Activated naive CD8-positive, alpha-beta T cell (primary cell): ENCODE results near the gene SLC35G6.
A peak's percentile ranks its signal among the peaks of the same experiment; 100 is the strongest.
"Not testable (repeated sequence)": the region's sequence is repeated elsewhere in the genome, so short reads cannot be mapped to it uniquely, and the experiment has no call there.

Experiments used
- H3K27ac Mint-ChIP-seq: one replicate; pipeline ENCODE4 v1.8.0; 2021; ENCODE audit warnings: mixed read lengths
- H3K27me3 Mint-ChIP-seq: one replicate; pipeline ENCODE4 v1.8.0; 2021; ENCODE audit warnings: mixed read lengths
- H3K36me3 Mint-ChIP-seq: one replicate; pipeline ENCODE4 v1.8.0; 2021; ENCODE audit warnings: mixed read lengths
- H3K4me1 Mint-ChIP-seq: one replicate; pipeline ENCODE4 v1.8.0; 2021; ENCODE audit warnings: low read depth, mixed read lengths
- H3K4me3 Mint-ChIP-seq: one replicate; pipeline ENCODE4 v1.8.0; 2021; ENCODE audit warnings: mild to moderate bottlenecking, mixed read lengths
- H3K9me3 Mint-ChIP-seq: one replicate; pipeline ENCODE4 v1.8.0; 2021; ENCODE audit warnings: low read depth, mixed read lengths

The SLC35G6 gene

DNA sequence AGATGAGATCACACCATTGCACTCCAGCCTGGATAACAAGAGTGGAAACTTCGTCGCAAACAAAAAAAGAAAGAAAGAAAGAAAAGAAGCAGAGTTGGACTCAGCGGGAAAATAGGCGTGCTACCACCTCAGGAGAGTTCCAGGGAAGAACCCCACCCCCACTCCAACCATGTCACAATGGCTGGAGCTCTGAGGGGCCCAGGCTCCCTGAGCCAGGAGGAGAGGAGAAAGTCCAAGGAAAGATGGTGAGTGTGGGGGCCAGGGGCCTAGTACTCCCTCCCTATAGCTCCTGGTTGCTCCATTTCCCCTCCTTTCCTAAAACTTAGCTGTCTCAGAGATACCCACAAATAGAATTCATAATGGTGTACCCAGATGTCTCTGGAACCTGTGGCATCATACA, at the start of gene SLC35G6:
TSS of gene SLC35G6 (plus strand) at position 172 of the 400 bp plus-strand sequence. CDS start at position 243, 71 bp downstream.
- H3K27ac Mint-ChIP-seq: peak within 1 kb of the TSS; percentile 94
- peaks cover 66% of the 10 kb centered on the region for H3K4me1 Mint-ChIP-seq

DNA sequence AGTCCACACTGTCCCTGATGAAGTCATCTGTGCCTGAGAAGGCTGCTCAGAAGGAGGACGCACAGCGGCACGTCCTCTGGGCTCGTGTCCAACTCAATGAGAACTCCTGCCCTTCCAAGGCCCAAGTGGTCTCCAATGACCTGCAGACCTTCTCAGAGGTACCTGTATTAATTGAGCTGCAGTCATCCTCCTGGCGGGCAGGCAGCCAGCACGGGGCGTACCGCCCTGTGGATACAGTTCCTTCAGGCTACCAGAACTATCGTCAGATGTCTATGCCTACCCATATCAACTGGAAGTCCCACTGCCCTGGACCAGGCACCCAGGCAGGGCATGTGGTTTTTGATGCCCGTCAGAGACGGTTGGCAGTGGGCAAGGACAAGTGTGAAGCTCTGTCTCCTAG, 49.0 kb upstream of the SLC35G6 start:
- H3K27ac Mint-ChIP-seq: no peak overlapping the region
- H3K27me3 Mint-ChIP-seq: no peaks in the 10 kb centered on the region
- H3K4me1 Mint-ChIP-seq: peaks cover 17% of the 10 kb centered on the region
- no peak overlapping the region for H3K4me3 Mint-ChIP-seq
- no peaks in the 10 kb centered on the region for H3K9me3 Mint-ChIP-seq
- no peaks in the 10 kb centered on the region for H3K36me3 Mint-ChIP-seq

More for the DNA sequence above, at the start of gene SLC35G6:
- H3K27me3 Mint-ChIP-seq, H3K36me3 Mint-ChIP-seq, H3K9me3 Mint-ChIP-seq: not testable (repeated sequence)
- H3K4me3 Mint-ChIP-seq: peak within 1 kb of the TSS; percentile 92

DNA sequence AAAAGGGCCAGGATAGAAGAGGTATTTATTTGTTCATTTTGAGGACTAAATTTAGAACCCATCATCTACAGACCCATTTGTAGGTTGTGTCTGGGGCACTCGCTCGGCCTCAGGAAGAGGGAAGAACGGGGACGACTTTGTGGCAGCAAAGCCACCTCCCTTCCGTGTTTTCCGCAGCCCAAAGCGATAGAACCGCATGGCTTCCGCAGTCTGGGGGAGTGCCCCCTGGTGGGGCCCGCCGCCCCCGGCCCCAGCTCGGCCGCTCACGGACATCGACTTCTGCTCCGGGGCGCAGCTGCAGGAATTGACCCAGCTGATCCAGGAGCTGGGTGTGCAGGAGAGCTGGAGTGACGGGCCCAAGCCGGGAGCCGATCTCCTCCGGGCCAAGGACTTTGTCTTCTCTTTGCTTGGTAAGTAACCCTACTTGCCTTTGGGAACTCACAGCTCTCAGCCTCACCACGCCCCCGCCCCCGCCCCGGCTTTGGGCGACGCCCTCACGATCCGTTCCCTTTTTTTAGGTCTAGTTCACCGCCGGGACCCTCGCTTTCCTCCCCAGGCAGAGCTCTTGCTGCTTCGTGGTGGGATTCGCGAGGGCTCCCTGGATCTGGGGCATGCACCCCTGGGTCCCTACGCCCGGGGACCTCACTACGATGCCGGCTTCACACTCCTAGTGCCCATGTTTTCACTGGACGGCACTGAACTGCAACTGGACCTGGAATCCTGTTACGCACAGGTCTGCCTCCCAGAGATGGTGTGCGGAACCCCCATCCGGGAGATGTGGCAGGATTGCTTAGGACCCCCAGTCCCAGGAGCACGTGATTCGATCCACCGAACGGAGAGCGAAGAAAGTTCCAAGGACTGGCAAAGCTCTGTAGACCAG, 45.3 kb upstream of the SLC35G6 start:
- no peaks in the 10 kb centered on the region for H3K36me3 Mint-ChIP-seq

GRCh38 chr17:7436556-7437368, 44.5 kb upstream of the SLC35G6 start:
- H3K9me3 Mint-ChIP-seq: no peaks in the 10 kb centered on the region
- peaks cover 5% of the 10 kb centered on the region for H3K27me3 Mint-ChIP-seq
- peaks cover 37% of the 10 kb centered on the region for H3K4me1 Mint-ChIP-seq
- H3K4me3 Mint-ChIP-seq: peak overlapping the region; percentile 94
- H3K36me3 Mint-ChIP-seq: no peaks in the 10 kb centered on the region
- H3K27ac Mint-ChIP-seq: peak overlapping the region; percentile 92

More for the DNA sequence above, 45.3 kb upstream of the SLC35G6 start:
- Mint-ChIP-seq H3K9me3 (no peaks in the 10 kb centered on the region), H3K27me3 (peaks cover 5% of the 10 kb centered on the region), H3K4me1 (peaks cover 37% of the 10 kb centered on the region), H3K4me3 (peak overlapping the region; percentile 94), H3K27ac (peak overlapping the region; percentile 92)

DNA sequence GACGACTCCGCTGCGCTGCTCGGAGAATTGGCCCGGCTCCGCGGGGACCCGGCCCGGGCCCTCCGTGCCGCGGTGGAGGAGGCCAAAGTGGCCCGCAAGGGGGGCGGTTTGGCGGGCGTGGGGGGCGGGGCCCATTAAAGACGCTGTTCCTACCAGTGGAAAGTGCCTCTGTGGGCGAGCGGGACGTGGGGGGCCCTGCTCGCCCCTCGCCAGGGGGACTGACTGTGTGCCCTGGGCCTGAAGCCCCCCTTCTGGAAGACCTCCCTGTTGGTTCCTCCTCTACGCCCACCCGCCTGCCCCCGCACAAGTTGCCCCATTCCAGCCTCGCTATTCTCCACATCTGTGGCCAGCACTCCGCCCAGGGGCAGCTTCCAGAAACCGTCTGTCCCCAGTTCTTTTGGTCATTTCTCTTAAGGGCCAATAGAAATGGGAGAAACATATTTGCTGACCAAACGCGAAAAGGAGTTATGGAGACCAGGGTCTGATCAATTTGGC, 43.8 kb upstream of the SLC35G6 start:
- peak overlapping the region; percentile 83 for H3K4me3 Mint-ChIP-seq
- H3K4me1 Mint-ChIP-seq: peaks cover 37% of the 10 kb centered on the region
- peak overlapping the region; percentile 41 for H3K27ac Mint-ChIP-seq
- no peaks in the 10 kb centered on the region for H3K9me3 Mint-ChIP-seq
- H3K36me3 Mint-ChIP-seq: no peaks in the 10 kb centered on the region
- H3K27me3 Mint-ChIP-seq: peaks cover 6% of the 10 kb centered on the region

DNA sequence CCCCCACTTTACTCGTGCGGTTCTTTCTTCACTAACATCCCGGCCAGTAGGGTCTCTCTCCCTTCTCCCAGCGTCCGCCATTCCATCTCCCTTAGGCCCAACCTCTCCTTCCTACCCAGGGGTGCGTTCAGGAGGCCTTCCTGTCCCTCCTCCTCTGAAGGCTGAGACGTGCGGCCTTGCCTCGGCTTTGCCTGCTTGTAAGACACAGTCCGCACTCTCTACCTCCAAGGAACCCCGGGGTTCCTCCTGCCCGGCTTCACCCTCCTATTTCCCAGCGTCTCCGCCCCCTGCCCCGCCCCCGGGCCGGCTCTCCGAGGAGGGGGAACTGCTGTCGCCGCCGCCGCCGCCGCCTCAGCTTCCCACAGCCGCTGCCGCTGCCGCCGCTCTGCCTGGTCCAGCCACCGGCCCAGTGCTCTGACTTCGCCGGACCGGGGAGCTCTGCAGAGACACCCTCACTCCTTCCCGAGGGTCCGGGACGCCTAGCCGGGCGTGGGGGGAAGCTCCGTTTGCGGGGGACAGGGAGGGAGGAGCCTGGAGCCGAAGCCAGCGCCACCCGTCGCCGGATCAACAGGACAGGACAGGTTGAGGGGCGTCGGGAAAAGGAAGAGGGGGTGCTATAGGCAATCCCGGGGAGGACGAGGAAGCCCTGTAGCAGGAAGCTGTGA, 43.2 kb upstream of the SLC35G6 start:
- Mint-ChIP-seq H3K27ac (peak overlapping the region; percentile 41), H3K4me1 (peaks cover 37% of the 10 kb centered on the region), H3K27me3 (peaks cover 7% of the 10 kb centered on the region), H3K4me3 (peak overlapping the region; percentile 83), H3K9me3 (no peaks in the 10 kb centered on the region), H3K36me3 (no peaks in the 10 kb centered on the region)

- H3K27me3 Mint-ChIP-seq: peaks cover 9% of the 10 kb centered on the region
- peak overlapping the region; percentile 34 for H3K27ac Mint-ChIP-seq
- H3K4me3 Mint-ChIP-seq: peak overlapping the region; percentile 83
These were observed 42.4 kb upstream of the SLC35G6 start for GRCh38 chr17:7438656-7439460.

GRCh38 chr17:7439462-7440112, 41.7 kb upstream of the SLC35G6 start, which contains the start of gene FGF11:
FGF11 (plus strand) TSS chr17:7439512; CDS start chr17:7439621, 109 bp downstream.
- Mint-ChIP-seq H3K4me1 (peaks cover 37% of the 10 kb centered on the region), H3K27me3 (peaks cover 11% of the 10 kb centered on the region), H3K9me3 (no peaks in the 10 kb centered on the region), H3K36me3 (no peaks in the 10 kb centered on the region), H3K4me3 (peak within 1 kb of the TSS; percentile 84), H3K27ac (peak within 1 kb of the TSS; percentile 34)

More at GRCh38 chr17:7438656-7439460, 42.4 kb upstream of the SLC35G6 start:
- Mint-ChIP-seq H3K9me3 (no peaks in the 10 kb centered on the region), H3K4me1 (peaks cover 37% of the 10 kb centered on the region), H3K36me3 (no peaks in the 10 kb centered on the region)

- H3K27ac Mint-ChIP-seq: no peak overlapping the region
- no peaks in the 10 kb centered on the region for H3K9me3 Mint-ChIP-seq
- H3K27me3 Mint-ChIP-seq: peaks cover 11% of the 10 kb centered on the region
- peak overlapping the region; percentile 84 for H3K4me3 Mint-ChIP-seq
- H3K4me1 Mint-ChIP-seq: peaks cover 38% of the 10 kb centered on the region
- no peaks in the 10 kb centered on the region for H3K36me3 Mint-ChIP-seq
These were observed 41.0 kb upstream of the SLC35G6 start for GRCh38 chr17:7440113-7440833.

DNA sequence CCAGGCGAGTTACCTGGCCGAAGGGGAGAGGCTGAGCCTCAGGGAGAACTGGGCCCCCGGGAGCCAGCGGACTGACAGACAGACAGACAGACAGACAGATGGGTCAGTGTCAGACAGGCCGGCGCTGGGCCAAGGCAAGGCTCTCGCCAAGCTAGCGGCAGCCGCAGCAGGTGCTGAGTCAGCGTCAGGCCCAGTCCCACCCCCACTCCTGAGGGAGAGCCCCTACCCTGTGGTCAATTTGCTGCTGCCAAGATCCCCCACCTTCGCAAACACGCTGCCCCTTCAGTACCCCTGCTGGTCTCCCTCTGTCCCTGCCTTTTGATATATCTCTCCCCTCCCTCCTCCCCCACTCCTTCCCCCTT, 40.4 kb upstream of the SLC35G6 start:
- no peaks in the 10 kb centered on the region for H3K9me3 Mint-ChIP-seq
- peaks cover 14% of the 10 kb centered on the region for H3K27me3 Mint-ChIP-seq
- H3K4me1 Mint-ChIP-seq: peaks cover 39% of the 10 kb centered on the region
- no peaks in the 10 kb centered on the region for H3K36me3 Mint-ChIP-seq
- H3K4me3 Mint-ChIP-seq: peak overlapping the region; percentile 84
- H3K27ac Mint-ChIP-seq: no peak overlapping the region

- no peak overlapping the region for H3K4me3 Mint-ChIP-seq
These were observed 40.0 kb upstream of the SLC35G6 start for GRCh38 chr17:7441266-7441665.

DNA sequence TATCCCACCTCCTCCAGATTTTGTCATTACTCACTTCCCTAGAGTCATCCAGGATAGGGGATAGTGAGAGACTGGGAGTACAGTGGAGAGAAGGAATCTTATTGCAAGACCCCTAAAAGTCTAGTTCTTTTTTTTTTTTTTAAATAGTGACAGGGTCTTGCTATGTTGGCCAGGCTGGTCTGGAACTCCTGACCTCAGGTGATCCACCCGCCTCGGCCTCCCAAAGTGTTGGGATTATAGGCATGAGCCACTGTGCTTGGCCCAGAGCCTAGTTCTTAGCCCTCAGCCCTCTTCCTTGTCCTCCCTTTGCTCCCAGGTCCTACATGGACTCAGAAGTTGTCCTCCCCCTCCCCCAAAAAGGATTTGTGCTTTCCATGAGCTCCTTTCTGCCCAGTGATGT, 39.1 kb upstream of the SLC35G6 start:
- no peak overlapping the region for H3K4me3 Mint-ChIP-seq
- H3K27me3 Mint-ChIP-seq: peaks cover 16% of the 10 kb centered on the region
- H3K27ac Mint-ChIP-seq: no peak overlapping the region
- H3K4me1 Mint-ChIP-seq: peaks cover 37% of the 10 kb centered on the region
- no peaks in the 10 kb centered on the region for H3K36me3 Mint-ChIP-seq
- no peaks in the 10 kb centered on the region for H3K9me3 Mint-ChIP-seq

More at GRCh38 chr17:7441266-7441665, 40.0 kb upstream of the SLC35G6 start:
- H3K9me3 Mint-ChIP-seq: no peaks in the 10 kb centered on the region
- no peak overlapping the region for H3K27ac Mint-ChIP-seq
- peaks cover 16% of the 10 kb centered on the region for H3K27me3 Mint-ChIP-seq
- H3K4me1 Mint-ChIP-seq: peaks cover 39% of the 10 kb centered on the region
- no peaks in the 10 kb centered on the region for H3K36me3 Mint-ChIP-seq
